DMS 273 (cell line): ENCODE measurements around the gene ACTR3.
"Not testable (repeated sequence)": the region's sequence is repeated elsewhere in the genome, so short reads cannot be mapped to it uniquely, and the experiment has no call there.

Experiments
- DNase-seq: peaks from one replicate; lab custom pipeline; 2025; ENCODE audit not compliant: unreplicated experiment; lab: John Stamatoyannopoulos, UW

Gene ACTR3

DNA sequence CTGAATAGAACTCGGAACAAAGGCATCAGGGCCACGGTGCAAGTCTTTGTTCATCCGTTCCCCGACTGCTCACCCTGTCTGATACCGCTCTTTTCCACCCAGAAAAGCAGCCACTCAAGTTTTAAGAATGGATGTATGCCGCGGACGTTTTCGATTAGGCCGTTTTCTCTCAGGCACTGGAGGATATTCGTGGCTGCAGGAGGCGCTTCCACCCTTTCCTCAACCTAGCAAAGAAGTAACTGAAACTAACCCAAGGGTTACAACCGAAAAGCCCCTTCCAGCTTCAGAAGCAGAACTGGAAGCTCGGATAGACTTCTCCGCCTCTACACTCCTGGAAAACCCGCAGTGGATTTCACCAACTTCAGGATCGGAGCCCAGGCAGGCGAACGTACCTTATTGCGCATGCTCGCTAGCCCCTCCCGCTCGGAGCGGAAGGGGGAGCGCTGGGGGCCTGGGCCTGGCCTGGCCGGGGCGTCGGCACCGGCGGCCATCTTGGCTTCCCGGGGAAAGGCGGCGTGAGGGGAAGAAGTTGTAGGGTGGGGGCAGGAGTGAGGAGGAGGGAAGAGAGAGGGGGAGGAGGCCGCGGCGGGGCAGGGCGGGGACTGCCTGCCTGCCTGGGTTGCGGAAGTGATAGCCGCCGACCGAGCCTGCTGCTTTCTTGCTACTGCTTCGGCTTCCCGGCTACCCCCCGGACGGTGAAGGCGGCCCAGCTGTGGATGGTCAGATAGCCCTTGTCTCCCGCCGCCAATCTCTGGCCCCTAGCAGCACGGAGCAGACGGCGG lies at the start of gene ACTR3:
TSS of gene ACTR3 (plus strand) at position 619 of the 782 bp plus-strand sequence. CDS start 191 bp downstream, outside the sequence.
- peak; percentile 99 for DNase-seq

DNA sequence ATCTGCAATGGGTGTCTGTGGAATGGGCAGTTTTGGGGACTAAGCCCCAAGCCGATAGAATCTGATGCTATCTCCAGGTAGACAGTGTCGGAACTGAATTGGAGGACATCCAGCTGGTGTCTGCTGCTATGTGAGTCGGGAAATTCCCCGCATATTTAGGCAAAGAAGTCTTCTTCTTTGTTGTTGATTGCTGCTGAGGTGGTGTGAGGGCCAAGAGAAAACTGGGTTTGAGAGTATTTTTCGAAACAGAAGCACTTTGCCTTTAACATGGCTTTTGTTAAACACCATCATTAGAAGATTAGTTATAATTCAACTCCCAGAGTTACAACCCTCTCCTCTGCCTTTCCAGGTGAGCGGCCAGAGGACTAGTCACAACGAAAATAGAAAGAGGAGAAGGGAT lies 49.4 kb upstream of the ACTR3 start:
- DNase-seq = no peak

DNA sequence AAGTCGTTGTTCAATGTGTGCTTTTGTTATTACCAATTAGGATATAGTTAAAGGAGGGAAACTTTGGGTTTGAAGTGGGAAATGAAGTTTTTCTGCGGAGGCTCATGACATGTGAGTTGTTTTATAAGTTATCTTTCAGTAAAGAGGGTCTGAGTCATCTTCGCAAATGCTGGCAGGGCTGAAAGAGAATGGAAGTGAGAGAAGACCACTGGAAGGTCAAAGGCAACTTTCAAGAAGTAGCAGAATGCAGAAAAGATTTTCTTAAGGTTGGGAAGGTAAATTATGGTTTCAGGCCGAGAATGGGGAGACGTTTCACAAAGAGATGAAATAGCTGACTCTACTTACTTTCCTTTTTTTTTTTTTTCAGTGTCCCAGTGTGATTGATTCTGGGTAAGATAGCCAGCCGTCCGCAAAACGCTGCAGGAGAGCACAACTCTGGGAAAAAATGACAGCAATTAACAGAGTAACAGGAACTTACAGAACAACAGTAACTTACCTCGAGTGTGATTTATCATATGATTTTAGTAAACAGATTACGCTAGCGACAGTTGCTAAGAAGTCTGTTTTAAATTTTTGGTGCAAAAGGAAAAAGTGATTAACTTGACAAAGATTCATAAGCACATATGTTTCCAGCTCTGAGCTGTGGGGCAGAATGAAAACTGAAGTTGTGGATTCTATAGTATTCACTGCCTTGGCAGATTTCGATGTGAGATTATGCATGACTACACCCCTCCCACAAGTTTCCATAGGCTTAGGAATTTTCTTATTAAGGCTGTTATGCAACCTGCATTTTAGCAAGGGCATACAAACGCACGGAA lies 46.8 kb upstream of the ACTR3 start:
- DNase-seq = no peak

DNA sequence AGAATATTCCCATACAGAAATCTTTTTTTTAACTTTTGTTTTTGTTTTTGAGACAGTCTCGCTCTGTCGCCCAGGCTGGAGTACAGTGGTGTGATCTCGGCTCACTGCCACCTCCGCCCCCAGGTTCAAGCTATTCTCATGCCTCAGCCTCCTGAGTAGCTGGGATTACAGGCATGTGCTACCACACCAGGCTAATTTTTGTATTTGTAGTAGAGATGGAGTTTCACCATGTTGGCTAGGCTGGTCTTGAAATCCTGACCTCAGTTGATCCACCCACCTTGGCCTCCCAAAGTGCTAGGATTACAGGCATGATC lies 46.2 kb upstream of the ACTR3 start:
- DNase-seq = not testable (repeated sequence)

DNA sequence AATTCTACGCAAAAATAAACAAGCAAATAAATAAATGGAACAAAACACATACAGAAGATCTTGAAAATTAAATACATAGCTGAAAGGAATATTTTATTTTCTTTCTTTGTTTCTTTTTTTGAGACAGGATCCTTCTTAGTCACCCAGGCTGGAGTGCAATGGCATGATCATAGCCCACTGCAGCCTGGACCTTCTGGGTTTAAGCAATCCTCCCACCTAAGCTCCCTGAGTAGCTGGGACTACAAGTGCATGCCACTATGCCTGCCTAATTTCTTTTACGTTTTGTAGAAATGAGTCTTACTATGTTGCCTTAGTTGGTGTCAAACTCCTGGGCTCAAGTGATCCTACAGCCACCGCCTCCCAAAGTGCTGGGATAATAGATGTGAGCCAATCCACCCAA lies 44.6 kb upstream of the ACTR3 start:
- no peak for DNase-seq

DNA sequence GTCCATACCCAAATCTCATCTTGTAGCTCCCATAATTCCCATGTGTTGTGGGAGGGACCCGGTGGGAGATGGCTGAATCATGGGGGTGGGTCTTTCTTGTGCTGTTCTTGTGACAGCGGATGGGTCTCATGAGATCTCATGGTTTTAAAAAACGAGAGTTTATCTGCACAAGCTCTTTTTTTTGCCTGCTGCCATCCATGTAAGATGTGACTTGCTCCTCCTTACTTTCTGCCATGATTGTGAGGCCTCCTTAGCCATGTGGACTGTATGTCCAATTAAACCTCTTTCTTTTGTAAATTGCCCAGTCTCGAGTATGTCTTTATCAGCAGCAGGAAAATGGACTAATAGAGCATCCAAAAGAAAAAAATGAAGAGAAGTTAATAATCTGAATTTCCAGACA lies 44.1 kb upstream of the ACTR3 start:
- DNase-seq = not testable (repeated sequence)

DNA sequence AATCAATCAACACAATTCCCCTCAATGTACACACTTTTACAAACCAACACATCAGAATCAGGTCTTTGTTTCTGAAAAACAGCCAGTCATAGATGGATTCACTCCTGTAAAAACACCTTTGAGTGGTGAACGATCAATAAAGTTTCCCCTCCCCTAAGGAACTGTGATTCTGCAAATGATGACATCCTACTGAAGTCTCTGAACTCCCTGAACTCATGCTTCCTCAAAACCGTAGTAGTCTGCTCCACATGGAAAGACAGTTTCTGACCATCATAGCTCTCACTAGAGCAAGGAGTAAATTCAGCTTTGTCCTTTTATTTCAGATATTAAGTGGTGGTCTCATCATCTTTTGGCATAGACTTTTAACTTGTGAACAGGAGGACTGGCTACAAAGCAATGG lies 43.5 kb upstream of the ACTR3 start:
- no peak for DNase-seq

DNA sequence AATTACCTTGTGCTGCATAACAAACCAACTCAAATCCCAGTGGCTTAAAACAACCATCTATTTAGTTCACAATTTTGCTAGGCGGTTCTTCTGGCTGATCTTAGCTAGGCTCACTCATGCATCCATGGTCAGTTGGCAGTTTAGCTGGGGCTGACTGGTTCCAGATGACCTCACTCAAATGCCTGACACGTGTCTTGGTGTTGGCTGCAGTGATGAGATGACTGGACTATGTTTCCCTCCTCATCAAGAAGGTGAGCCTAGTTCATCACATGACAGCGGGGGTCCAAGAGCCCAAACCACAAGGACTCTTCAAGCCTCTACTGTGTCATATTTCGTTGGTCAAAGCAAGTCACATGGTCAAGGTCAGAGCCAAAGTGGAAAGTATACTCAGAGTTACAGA lies 42.7 kb upstream of the ACTR3 start:
- DNase-seq = no peak

DNA sequence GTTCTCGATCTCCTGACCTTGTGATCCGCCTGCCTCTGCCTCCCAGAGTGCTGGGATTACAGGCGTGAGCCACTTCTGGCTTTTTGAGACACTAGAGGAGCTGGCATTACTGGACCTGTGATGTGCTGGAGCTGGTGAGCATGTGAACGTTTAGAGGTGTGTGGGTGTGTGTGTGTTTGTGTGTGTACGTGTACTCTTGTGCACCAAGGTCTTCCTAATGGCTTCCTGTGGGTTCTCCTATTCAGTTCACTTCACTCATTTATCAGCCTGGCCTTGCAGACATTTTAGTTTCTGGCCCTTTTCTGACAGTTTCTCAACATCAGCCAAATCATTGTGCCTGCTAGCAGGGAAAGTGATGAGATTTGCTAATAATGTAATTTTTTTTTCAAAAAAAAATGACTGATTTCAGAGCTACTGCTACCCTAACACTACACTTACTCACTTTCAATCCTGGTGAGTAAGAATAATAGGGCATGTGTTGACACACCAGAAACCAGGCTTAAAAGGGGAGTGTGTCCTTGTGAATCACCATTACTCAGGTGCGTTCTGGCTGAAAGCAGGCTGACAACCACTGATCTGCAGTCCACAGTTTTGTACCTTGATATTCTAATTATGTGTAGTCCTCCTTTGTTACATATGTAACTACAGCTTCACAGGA lies 41.0 kb upstream of the ACTR3 start:
- DNase-seq = no peak

DNA sequence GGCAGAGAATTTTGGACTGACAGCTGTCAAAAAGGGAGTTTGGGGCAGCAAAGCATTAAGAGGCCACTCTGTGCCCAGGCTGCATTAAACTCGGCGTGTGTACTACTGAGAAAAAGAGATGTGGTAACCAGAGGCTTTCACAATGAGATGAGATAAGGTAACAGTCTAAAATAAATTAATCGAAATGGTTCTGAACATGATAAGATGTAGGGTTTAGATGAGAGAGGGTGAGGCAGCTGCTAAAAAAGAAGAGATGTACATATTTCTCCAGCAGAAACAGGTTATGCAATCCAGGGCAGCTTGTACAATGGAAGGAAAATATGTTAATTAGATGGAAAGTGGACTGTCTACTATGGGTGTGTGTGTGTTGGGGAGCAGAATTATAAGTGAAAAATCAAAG lies 39.2 kb upstream of the ACTR3 start:
- DNase-seq = no peak

DNA sequence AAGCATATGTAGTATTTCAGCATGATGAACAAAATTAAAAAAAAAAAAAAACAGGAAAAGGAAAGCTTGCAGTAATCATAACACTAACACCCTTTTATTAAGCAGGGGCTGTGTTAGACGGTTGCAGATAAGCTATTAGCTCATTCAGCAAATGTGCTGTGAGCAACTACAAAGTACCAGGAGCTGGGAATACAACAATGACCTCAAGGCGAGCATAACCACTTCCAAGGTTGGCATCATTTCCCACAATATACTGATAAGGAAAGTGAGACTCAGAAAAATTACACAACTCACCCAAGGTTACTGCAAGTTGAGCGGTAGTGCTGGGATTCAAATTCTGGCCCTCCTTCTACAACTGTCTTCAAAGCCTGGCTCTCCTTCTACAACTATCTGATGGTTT lies 38.2 kb upstream of the ACTR3 start:
- no peak for DNase-seq

DNA sequence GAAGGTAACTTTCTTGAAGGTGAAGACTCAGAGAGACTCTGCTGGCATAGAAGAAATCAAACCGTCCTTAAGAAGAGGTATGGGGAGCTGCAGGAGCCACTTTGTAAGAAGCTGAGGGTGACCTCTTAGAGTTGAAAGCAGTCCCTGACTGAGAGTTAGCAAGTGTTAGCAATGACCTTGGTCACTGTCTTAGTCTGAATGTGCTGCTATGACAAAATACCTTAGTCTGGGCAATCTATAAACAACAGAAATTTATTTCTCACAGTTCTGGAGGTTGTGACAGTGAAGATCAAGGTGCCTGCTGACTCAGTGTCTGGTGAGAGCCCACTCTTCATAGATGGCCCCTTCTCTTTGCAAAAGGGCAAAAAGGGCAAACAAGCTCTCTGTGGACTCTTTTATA lies 35.7 kb upstream of the ACTR3 start:
- DNase-seq = no peak

DNA sequence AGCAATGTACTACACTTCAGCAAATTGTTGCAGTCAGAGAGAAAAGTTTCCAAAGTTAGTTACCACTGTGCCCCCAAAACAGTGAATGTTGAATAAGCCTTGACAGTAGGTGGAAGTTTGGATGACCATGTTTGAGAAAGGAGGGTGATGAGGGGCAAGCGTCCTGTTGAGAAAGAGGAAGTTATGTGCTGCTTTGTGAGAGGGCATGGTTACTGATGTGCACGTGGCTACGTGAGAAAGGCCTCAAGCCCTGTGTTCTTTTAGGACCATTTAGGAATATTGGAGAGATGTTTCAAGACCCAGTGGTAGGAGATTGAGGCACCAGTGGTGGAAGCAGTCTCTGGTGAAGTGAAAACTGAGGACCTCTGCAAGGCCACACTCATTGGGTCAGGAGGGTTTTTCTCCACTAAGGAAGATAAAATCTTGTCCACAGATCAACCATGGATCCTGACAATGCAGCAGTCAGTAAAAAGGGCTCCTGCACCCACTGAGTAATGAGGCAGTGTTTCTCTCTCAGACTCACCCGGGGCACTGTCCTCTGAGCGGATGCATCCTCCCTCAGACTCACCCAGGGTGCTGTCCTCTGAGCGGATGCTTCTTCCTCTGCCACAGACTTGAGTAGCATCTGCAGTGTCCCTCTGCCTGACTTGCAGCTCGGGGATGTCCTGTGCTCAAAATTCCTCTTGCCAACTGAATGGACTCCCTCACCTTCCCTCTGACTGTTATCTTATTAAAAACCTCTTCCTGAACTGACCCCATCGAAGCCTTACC lies 34.7 kb upstream of the ACTR3 start:
- no peak for DNase-seq

DNA sequence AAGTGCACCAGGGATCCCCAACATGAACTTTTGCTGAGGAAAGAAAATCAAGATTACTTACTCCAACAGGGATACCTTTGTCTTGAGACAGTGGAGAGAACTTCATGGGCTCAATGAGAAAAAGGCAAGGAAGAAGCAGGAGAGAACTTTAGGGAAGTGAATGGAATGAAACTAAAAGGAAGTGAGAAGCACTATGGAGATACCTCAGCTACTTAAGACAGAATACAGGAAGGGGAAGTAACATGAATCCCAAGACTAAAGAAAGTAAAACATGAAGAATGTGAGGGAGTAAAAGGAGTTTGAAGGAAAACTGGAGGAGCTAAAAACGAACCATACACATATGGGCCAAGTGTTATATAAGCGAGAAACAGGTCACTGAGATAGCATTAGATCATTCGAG lies 32.4 kb upstream of the ACTR3 start:
- DNase-seq = no peak

DNA sequence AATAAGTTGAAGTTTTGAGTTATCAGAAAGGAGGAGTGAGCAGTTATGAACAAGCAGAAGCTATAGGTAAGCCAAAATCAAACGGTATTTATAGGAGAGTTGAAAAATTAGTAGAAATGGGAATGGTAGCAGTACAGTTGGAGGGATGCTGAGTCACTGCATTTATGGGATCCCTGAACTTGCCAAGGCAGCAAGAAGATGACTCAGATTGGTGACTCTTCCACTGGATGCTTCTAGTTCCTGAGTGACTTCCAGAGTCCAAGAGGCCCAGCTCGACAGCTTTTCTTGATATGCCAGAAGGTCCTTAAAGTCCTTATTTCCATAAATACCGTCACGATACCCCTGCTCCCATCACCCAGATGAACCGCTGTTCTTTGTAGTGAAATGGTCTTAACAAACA lies 31.1 kb upstream of the ACTR3 start:
- DNase-seq = no peak

DNA sequence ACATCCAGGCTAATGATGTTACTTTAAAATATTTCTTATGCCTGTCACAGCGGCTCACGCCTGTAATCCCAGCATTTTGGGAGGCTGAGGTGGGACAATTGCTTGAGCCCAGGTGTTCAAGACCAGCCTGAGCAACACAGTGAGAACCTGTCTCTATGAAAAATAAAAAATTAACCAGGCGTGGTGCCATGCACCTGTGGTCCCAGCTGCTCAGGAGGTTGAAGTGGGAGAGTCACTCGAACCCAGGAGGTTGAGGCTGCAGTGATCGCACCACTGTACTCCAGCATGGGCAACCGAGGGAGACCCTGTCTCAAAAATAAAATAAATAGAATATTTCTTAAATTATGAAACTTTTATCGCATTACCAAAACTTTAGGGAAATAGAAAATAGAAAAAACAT lies 28.1 kb upstream of the ACTR3 start:
- no peak for DNase-seq

DNA sequence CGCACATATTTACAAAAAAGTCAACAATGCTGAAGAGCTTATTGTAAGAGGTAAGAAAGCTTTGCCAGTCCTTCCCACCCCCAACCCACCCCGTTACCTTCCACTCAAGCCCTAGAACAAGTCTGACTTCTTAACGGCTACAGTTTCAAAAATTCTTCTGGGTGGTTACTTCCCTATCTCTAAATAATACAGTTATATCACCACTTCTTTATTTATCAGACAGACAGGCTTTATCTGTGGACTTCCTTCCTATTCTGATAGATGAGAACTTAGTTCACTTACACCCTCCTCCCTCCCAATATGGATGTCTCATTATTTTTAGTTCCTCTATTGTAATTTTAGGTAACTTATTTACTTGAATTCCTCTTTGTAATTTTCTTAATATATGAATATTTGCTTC lies 26.7 kb upstream of the ACTR3 start:
- no peak for DNase-seq

DNA sequence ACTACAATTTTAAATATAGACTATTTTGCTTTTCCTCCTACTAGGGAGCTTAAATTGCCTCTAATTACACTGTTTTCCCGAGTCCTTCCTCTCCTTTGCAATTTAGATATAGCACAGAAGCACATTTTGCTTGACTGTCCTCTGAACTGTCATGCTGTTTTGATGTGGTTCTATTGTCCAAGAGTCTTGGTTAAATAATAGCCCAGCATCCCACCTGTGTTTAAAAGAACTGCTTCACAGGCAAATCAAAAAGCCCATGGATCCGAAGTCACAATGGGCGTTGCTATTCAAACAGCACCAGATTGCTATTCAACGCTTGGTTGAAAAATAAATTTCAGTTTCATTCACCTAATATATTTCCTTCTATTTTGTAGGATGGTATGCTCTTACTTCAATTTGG lies 22.3 kb upstream of the ACTR3 start:
- DNase-seq = no peak

DNA sequence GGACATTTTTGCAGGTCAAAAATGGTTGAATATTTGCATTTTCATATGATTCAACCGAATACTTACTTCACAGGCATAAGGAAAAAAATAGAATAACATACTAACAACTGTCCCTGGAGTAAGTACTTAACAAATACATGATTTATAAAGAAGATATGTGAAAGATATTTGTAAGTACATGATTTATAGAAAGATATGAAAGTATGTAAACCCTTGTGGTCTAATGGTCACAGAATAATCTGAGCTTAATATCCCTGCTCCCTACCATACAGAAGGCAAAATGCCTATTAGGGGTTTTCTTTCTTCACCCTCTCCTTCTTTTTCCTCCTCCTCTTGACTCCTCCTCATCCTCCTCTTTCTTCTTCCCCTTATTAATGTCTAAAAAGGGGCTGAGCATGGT lies 20.6 kb upstream of the ACTR3 start:
- no peak for DNase-seq

DNA sequence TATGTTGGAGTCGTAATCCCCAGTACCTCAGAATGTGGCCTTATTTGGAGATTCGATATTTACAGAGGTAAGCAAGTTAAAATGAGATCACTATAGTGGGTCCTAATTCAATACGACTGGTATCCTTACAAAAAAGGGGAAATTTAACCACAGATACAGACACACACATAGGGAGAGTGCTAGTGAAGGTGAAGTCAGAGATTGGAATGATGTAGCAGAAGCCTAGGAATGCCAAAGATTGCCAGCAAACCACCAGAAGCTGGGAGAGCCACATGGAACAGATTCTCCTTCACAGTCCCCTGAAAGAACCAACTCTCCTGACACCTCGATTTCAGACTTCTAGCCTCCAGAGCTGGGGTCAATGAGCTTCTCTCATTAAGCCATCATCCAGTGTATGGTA lies 17.7 kb upstream of the ACTR3 start:
- no peak for DNase-seq

DNA sequence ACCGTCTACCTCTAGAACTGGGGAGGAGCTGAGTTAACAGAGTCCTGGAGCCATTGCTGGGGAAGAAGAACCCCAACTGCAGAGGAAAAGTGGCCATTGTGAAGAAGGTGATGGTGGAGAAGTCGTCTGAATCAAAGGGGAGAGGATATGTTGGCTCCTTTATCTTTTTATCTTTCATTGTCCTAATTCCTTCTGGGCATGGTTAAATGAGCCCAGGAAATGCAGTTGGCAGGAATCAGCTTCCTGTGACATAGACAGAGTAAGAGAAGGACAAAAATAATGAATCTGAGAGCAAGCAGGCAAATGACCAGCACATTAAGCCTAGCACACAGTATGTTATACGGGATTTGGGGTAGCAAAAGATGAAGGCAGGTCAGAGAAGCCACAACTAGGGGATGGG lies 16.0 kb upstream of the ACTR3 start:
- DNase-seq = no peak
